ENCODE results near the gene SHANK3. TPM values are rescaled to one million over a fixed set of nuclear protein-coding genes. Genes with fewer than 3 reads are reported as not detected.

Gene SHANK3
- total and polyA plus RNA-seq, 2 of the 8 experiments (the other 6 are each of a cell fraction or from before 2014, with no cell fraction given), result 1.5 to 6.0 TPM

DNA sequence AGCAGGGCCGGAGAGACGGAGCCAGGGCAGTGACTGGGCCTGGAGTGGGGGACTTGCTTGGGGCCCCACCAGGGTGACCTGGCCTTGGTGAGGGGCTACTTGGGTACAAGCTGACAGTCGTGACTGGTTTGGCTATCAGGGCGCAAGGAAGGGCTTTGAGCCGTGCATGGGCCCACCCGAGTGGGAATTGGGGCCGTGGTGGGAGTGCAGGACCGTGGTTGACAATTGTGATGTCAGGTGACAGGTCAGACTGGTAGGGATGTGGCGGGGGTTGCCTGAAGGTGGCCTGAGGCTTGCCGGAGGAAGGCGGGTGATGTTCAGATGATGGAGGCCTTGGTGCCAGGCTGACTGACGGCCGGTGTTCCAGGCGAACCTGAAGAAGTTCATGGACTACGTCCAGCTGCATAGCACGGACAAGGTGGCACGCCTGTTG is 5.6 kb downstream of the SHANK3 start:
- Histone ChIP-seq H3K36me3 (ENCODE audit: control insufficient read depth in 2 of 4, insufficient read depth in 4 of 4, low read length in 3 of 4) (peaks cover 0 to 3% (median 0%) of the 10 kb centered on the region in 4 experiments; a peak in 2 of 8 replicates), H2AFZ (ENCODE audit: low read length) (no peak overlapping the region), H3K27ac (ENCODE audit: low read depth, low read length) (no peak overlapping the region), H2BK120ac (replicated peaks; ENCODE audit: low read depth, low read length) (no peak overlapping the region), H3K9ac (replicated peaks in 1 of 4; ENCODE audit: extremely low read depth in 1 of 4, low read depth in 3 of 4, low read length in 3 of 4) (no peak overlapping the region), H2AK5ac (ENCODE audit: low read depth, low read length) (no peak overlapping the region), H3K56ac (replicated peaks; ENCODE audit: insufficient read length, low read depth, low read length) (no peak overlapping the region), H3K79me1 (ENCODE audit: low read depth, low read length) (peaks cover 5% of the 10 kb centered on the region; the same call in 1 of the 2 replicates), H4K20me1 (replicated peaks in 1 of 2; ENCODE audit: control insufficient read depth in 1 of 2, insufficient read depth in 2 of 2, low read length in 2 of 2) (peaks cover 12 to 16% of the 10 kb centered on the region in 2 experiments), H2BK5ac (ENCODE audit: low read depth, low read length) (no peak overlapping the region), H3K4ac (replicated peaks; ENCODE audit: insufficient read length, low read depth, low read length) (no peak overlapping the region), H4K5ac (ENCODE audit: insufficient read length, low read depth, low read length) (no peak overlapping the region), H3K9me3 (ENCODE audit: insufficient read depth in 2 of 2, low read depth in 1 of 2, low read length in 1 of 2) (peaks cover 0 to 6% of the 10 kb centered on the region in 2 experiments; a peak in 2 of 4 replicates), H3K4me2 (ENCODE audit: insufficient read depth in 1 of 2, low read depth in 2 of 2, low read length in 2 of 2) (no peak overlapping the region), H4K8ac (ENCODE audit: extremely low read depth, insufficient read depth, low read length) (no peak overlapping the region), H4K91ac (replicated peaks; ENCODE audit: insufficient read length, low read length) (no peak overlapping the region), H3K18ac (ENCODE audit: extremely low read depth, low read length) (no peak overlapping the region), H2BK12ac (ENCODE audit: low read depth, low read length) (no peak overlapping the region), H3K27me3 (replicated peaks in 1 of 4; ENCODE audit: control insufficient read depth in 3 of 4, extremely low read depth in 1 of 4, insufficient read depth in 3 of 4, low read length in 3 of 4) (peaks cover 3 to 11% (median 9%) of the 10 kb centered on the region in 4 experiments), H3K23ac (ENCODE audit: insufficient read length) (no peak overlapping the region), H3K4me1 (replicated peaks in 1 of 4; ENCODE audit: control insufficient read depth in 3 of 4, insufficient read depth in 4 of 4, low read length in 3 of 4) (peaks cover 0 to 8% (median 4%) of the 10 kb centered on the region in 4 experiments; a peak in 6 of 7 replicates), H3K79me2 (ENCODE audit: control insufficient read depth in 1 of 2, insufficient read depth in 2 of 2, low read length in 2 of 2) (peaks cover 0 to 5% of the 10 kb centered on the region in 2 experiments; a peak in 1 of 4 replicates), H3K23me2 (ENCODE audit: low read depth, low read length) (peaks cover 15% of the 10 kb centered on the region), H2BK15ac (ENCODE audit: low read length) (no peak overlapping the region), H3K4me3 (ENCODE audit: extremely low read depth in 1 of 4, insufficient read depth in 2 of 4, low read depth in 3 of 4, low read length in 4 of 4) (no peak overlapping the region), H3K14ac (ENCODE audit: insufficient read length) (no peak overlapping the region), H2BK20ac (ENCODE audit: low read length) (no peak overlapping the region)
- TF ChIP-seq KDM5A (IDR thresholded peaks at IDR 0.05; ENCODE audit: low read length), result no peak
- TF ChIP-seq YY1 (IDR thresholded peaks at IDR 0.05; ENCODE audit: low read depth, low read length), result no peak
- TF ChIP-seq JUN (IDR thresholded peaks at IDR 0.05; ENCODE audit: low read depth, low read length), result no peak
- TF ChIP-seq CEBPB (IDR thresholded peaks at IDR 0.05; ENCODE audit: low read depth, low read length), result no peak
- TF ChIP-seq HDAC6 (IDR thresholded peaks at IDR 0.05; ENCODE audit: low read depth, low read length), result no peak
- TF ChIP-seq GTF2F1 (IDR thresholded peaks at IDR 0.05; ENCODE audit: borderline replicate concordance, low read depth, low read length), result no peak
- no peak for TF ChIP-seq SP4 (IDR thresholded peaks at IDR 0.05; ENCODE audit: low read length)
- POLR2A ChIA-PET (ENCODE audit: partially characterized antibody), result interaction anchor here (1.0 kb wide), 1 partner anchor 285 kb away, joined by 3 read pairs; no protein-coding TSS in a partner anchor
- 91% methylated on average over 17 of the region's 17 CpGs; no CpG with 5 or more reads in 1 of the 2 experiments for WGBS, 2 experiments (ENCODE audit: extremely low coverage in 1 of 2, insufficient coverage in 1 of 2, insufficient read length in 1 of 2, insufficient replicate concordance in 2 of 2, low coverage in 1 of 2, low lambda C conversion rate in 2 of 2, missing lambda C conversion rate in 1 of 2)
- no peak for DNase-seq (ENCODE audit: low read depth in 1 of 2, low spot score in 2 of 2)
- CTCF ChIA-PET (ENCODE audit: partially characterized antibody), result interaction anchor here (3.8 to 5.3 kb wide), 2 partner anchors 13 to 18 kb away, joined by 17 to 27 read pairs; no protein-coding TSS in a partner anchor
- FAIRE-seq, result no peak
